H1 (cell line): Measurements from ENCODE around the gene ZIC1. TPM values are rescaled to one million over a fixed set of nuclear protein-coding genes. Genes with fewer than 3 reads are reported as not detected.

Source experiments
- CTCF ChIA-PET: fragments of 300-600 bp; sonication (Branson Sonifier 250); formaldehyde crosslinking; loops from one replicate; lab custom pipeline; 2021; ENCODE audit not compliant: partially characterized antibody; lab: Charles Lee
- POLR2A ChIA-PET: fragments of 300-600 bp; sonication (Branson Sonifier 250); formaldehyde crosslinking; loops from one replicate; lab custom pipeline; 2021; ENCODE audit warnings: inconsistent platforms; ENCODE audit not compliant: partially characterized antibody; lab: Charles Lee
- DNase-seq, 2 experiments: peaks; one replicate each; pipeline versions ENCODE4 v3.0.0 to v3.0.0-alpha.2; 2010 to 2022; ENCODE audit warnings: low spot score in 2 of 2, low read depth in 1 of 2, mixed read lengths in 1 of 2
- FAIRE-seq: peaks from 2 replicates; lab custom pipeline; 2011; peaks lifted over from hg19 to GRCh38; lab: Jason Lieb, UNC
- H2AFZ ChIP-seq: 2 replicates; pipeline ENCODE4 v1.8.1; 2012; ENCODE audit warnings: low read length, inconsistent platforms
- H2AK5ac ChIP-seq: 2 replicates; pipeline ENCODE4 v1.6.1; 2013; ENCODE audit warnings: low read depth, low read length
- H2BK120ac ChIP-seq: replicated peaks from 2 replicates; pipeline ENCODE3; 2013; ENCODE audit warnings: low read depth, low read length, inconsistent platforms
- H2BK12ac ChIP-seq: 2 replicates; pipeline ENCODE4 v1.6.1; 2013; ENCODE audit warnings: low read depth, low read length
- H2BK15ac ChIP-seq: 2 replicates; pipeline ENCODE4 v1.6.1; 2013; ENCODE audit warnings: low read length
- H2BK20ac ChIP-seq: 2 replicates; pipeline ENCODE4 v1.6.1; 2013; ENCODE audit warnings: low read length
- H2BK5ac ChIP-seq: 2 replicates; pipeline ENCODE4 v1.6.1; 2013; ENCODE audit warnings: low read depth, low read length
- H3K14ac ChIP-seq: 2 replicates; pipeline ENCODE4 v1.6.1; 2013; ENCODE audit warnings: inconsistent platforms; ENCODE audit not compliant: insufficient read length
- H3K18ac ChIP-seq: 2 replicates; pipeline ENCODE4 v1.6.1; 2013; ENCODE audit warnings: low read length; ENCODE audit errors: extremely low read depth
- H3K23ac ChIP-seq: 2 replicates; pipeline ENCODE4 v1.6.1; 2013; ENCODE audit warnings: inconsistent platforms; ENCODE audit not compliant: insufficient read length
- H3K23me2 ChIP-seq: 2 replicates; pipeline ENCODE4 v1.6.1; 2013; ENCODE audit warnings: low read depth, low read length
- H3K27ac ChIP-seq: 2 replicates; pipeline ENCODE4 v1.6.1; 2011; ENCODE audit warnings: low read depth, low read length, inconsistent platforms
- H3K27me3 ChIP-seq, 4 experiments: replicated peaks in 1 of 4; 1 replicate in 1 of 4; 2 replicates in 3 of 4; pipeline versions ENCODE4 v1.6.1 to v1.8.1; 2011 to 2013; ENCODE audit warnings: low read length in 3 of 4, mild to moderate bottlenecking in 3 of 4, inconsistent platforms in 2 of 4, mixed read lengths in 2 of 4, moderate library complexity in 1 of 4; ENCODE audit not compliant: control insufficient read depth in 3 of 4, insufficient read depth in 3 of 4; ENCODE audit errors: extremely low read depth in 1 of 4
- H3K36me3 ChIP-seq, 4 experiments: 2 replicates each; pipeline versions ENCODE4 v1.6.1 to v1.8.1; 2011 to 2013; ENCODE audit warnings: mild to moderate bottlenecking in 4 of 4, low read length in 3 of 4, moderate library complexity in 2 of 4, control low read depth in 1 of 4, inconsistent platforms in 1 of 4; ENCODE audit not compliant: insufficient read depth in 4 of 4, control insufficient read depth in 2 of 4
- H3K4ac ChIP-seq: replicated peaks from 2 replicates; pipeline ENCODE3; 2013; ENCODE audit warnings: low read length, low read depth, mixed read lengths, inconsistent platforms; ENCODE audit not compliant: insufficient read length
- H3K4me1 ChIP-seq, 4 experiments: replicated peaks in 1 of 4; 1 replicate in 1 of 4; 2 replicates in 3 of 4; pipeline versions ENCODE4 v1.6.1 to v1.8.1; 2011 to 2013; ENCODE audit warnings: low read length in 3 of 4, inconsistent platforms in 2 of 4, mixed read lengths in 1 of 4; ENCODE audit not compliant: insufficient read depth in 4 of 4, control insufficient read depth in 3 of 4
- H3K4me2 ChIP-seq, 2 experiments: 2 replicates each; pipeline versions ENCODE4 v1.6.1 to v1.8.1; 2011 to 2013; ENCODE audit warnings: low read depth in 2 of 2, low read length in 2 of 2, control low read depth in 1 of 2, inconsistent platforms in 1 of 2, mild to moderate bottlenecking in 1 of 2; ENCODE audit not compliant: insufficient read depth in 1 of 2
- H3K4me3 ChIP-seq, 4 experiments: fragments of 200-600, 300-600 bp in 1 of 4; sonication (generic), shearing (Covaris generic), sonication (Bioruptor Twin) in 1 of 4; 2 replicates each; pipeline versions ENCODE4 v1.5.1 to v1.8.1; 2011 to 2016; ENCODE audit warnings: low read length in 4 of 4, low read depth in 3 of 4, control low read depth in 2 of 4, inconsistent platforms in 2 of 4, mild to moderate bottlenecking in 2 of 4, mixed read lengths in 1 of 4, moderate library complexity in 1 of 4; ENCODE audit not compliant: insufficient read depth in 2 of 4; ENCODE audit errors: extremely low read depth in 1 of 4
- H3K56ac ChIP-seq: replicated peaks from 2 replicates; pipeline ENCODE3; 2013; ENCODE audit warnings: low read depth, mild to moderate bottlenecking, mixed read lengths, low read length, inconsistent platforms; ENCODE audit not compliant: insufficient read length
- H3K79me1 ChIP-seq: 2 replicates; pipeline ENCODE4 v1.6.1; 2013; ENCODE audit warnings: low read depth, low read length, control low read depth
- H3K79me2 ChIP-seq, 2 experiments: 2 replicates each; pipeline versions ENCODE4 v1.6.1 to v1.8.1; 2012 to 2013; ENCODE audit warnings: low read length in 2 of 2, mild to moderate bottlenecking in 2 of 2, inconsistent platforms in 1 of 2; ENCODE audit not compliant: insufficient read depth in 2 of 2, control insufficient read depth in 1 of 2
- H3K9ac ChIP-seq, 4 experiments: replicated peaks in 1 of 4; 1 replicate in 1 of 4; 2 replicates in 3 of 4; pipeline versions ENCODE4 v1.6.1 to v1.8.1; 2011 to 2013; ENCODE audit warnings: low read depth in 3 of 4, low read length in 3 of 4, control low read depth in 2 of 4, mild to moderate bottlenecking in 2 of 4, moderate library complexity in 2 of 4, inconsistent platforms in 1 of 4; ENCODE audit errors: extremely low read depth in 1 of 4
- H3K9me3 ChIP-seq, 2 experiments: 2 replicates each; pipeline versions ENCODE4 v1.6.1 to v1.8.1; 2012 to 2013; ENCODE audit warnings: mild to moderate bottlenecking in 2 of 2, moderate library complexity in 2 of 2, control low read depth in 1 of 2, inconsistent platforms in 1 of 2, low read depth in 1 of 2, low read length in 1 of 2, mixed read lengths in 1 of 2; ENCODE audit not compliant: insufficient read depth in 2 of 2
- H4K20me1 ChIP-seq, 2 experiments: replicated peaks in 1 of 2; 2 replicates each; pipeline versions ENCODE3 to v1.8.1; 2011 to 2013; ENCODE audit warnings: inconsistent platforms in 2 of 2, low read length in 2 of 2, mild to moderate bottlenecking in 1 of 2; ENCODE audit not compliant: insufficient read depth in 2 of 2, control insufficient read depth in 1 of 2
- H4K5ac ChIP-seq: 2 replicates; pipeline ENCODE4 v1.6.1; 2013; ENCODE audit warnings: low read length, low read depth, mixed read lengths, inconsistent platforms; ENCODE audit not compliant: insufficient read length
- H4K8ac ChIP-seq: 2 replicates; pipeline ENCODE4 v1.8.0; 2013; ENCODE audit warnings: mild to moderate bottlenecking, moderate library complexity, low read length, inconsistent platforms; ENCODE audit not compliant: insufficient read depth; ENCODE audit errors: extremely low read depth
- H4K91ac ChIP-seq: replicated peaks from 2 replicates; pipeline ENCODE3; 2013; ENCODE audit warnings: low read length, mixed read lengths, inconsistent platforms; ENCODE audit not compliant: insufficient read length
- CHD2 ChIP-seq: IDR thresholded peaks from 2 replicates; pipeline ENCODE4 v1.6.1; 2012; ENCODE audit warnings: low read length, improper control_type of control experiment
- CREB1 ChIP-seq: IDR thresholded peaks from 2 replicates; pipeline ENCODE4 v1.6.1; 2012; ENCODE audit warnings: inconsistent platforms
- EP300 ChIP-seq, 2 experiments: IDR thresholded peaks; 1 replicate in 1 of 2; 2 replicates in 1 of 2; pipeline ENCODE4 v1.6.1; 2011 to 2012; ENCODE audit warnings: low read depth in 2 of 2, low read length in 2 of 2, mild to moderate bottlenecking in 2 of 2, borderline replicate concordance in 1 of 2, inconsistent platforms in 1 of 2, moderate library complexity in 1 of 2
- EZH2 ChIP-seq: fragments of 200-600 bp; sonication (generic); IDR thresholded peaks from 2 replicates; pipeline ENCODE4 v1.7.1; 2012; ENCODE audit warnings: low read depth, mild to moderate bottlenecking, moderate library complexity, low read length, inconsistent platforms; ENCODE audit not compliant: severe bottlenecking
- GABPA ChIP-seq: IDR thresholded peaks from 2 replicates; pipeline ENCODE4 v1.6.1; 2011; ENCODE audit warnings: mild to moderate bottlenecking, low read length, moderate library complexity, borderline replicate concordance; ENCODE audit not compliant: insufficient read depth
- HDAC6 ChIP-seq: IDR thresholded peaks from one replicate; pipeline ENCODE4 v1.7.1; 2012; ENCODE audit warnings: low read depth, mild to moderate bottlenecking, inconsistent platforms, low read length, moderate library complexity
- SIN3A ChIP-seq, 2 experiments: IDR thresholded peaks in 1 of 2; conservative IDR thresholded peaks in 1 of 2; 2 replicates each; pipeline ENCODE4 v1.6.1; 2011 to 2012; ENCODE audit warnings: low read length in 2 of 2, improper control_type of control experiment in 1 of 2, low read depth in 1 of 2, mild to moderate bottlenecking in 1 of 2
- SIX5 ChIP-seq: IDR thresholded peaks from 2 replicates; pipeline ENCODE4 v1.6.1; 2011; ENCODE audit warnings: mild to moderate bottlenecking, low read depth, low read length
- YY1 ChIP-seq: IDR thresholded peaks from 2 replicates; pipeline ENCODE4 v1.6.1; 2011; ENCODE audit warnings: low read depth, mild to moderate bottlenecking, low read length
- WGBS, 2 experiments: shearing (Covaris generic) in 1 of 2; methylation state at CpG; one replicate each; pipeline versions ENCODE4 v1.1.6 to v1.1.7; 2013 to 2015; ENCODE audit warnings: low lambda C conversion rate in 2 of 2, mixed read lengths in 2 of 2, inconsistent platforms in 1 of 2, low coverage in 1 of 2, missing lambda C conversion rate in 1 of 2; ENCODE audit not compliant: insufficient replicate concordance in 2 of 2, insufficient coverage in 1 of 2, insufficient read length in 1 of 2; ENCODE audit errors: extremely low coverage in 1 of 2, missing lambda C conversion rate in 1 of 2; 5-methylcytosine and 5-hydroxymethylcytosine counted together
- polyA plus RNA-seq, 7 experiments: library from polyadenylated mRNA; depleted of rRNA in 3 of 7; stranded (reverse) in 5 of 7; unstranded in 2 of 7; fragments of >200 nt in 5 of 7; fragments of 200-250 nt in 2 of 7; gene quantifications; 1 replicate in 5 of 7; 2 replicates in 1 of 7; 4 replicates in 1 of 7; pipeline versions ENCODE4 v1.2.1 to v1.2.3, GENCODE V29; 2011 to 2013; ENCODE audit warnings: missing spikeins in 2 of 7, mixed read lengths in 2 of 7
- total RNA-seq: library from RNA; stranded (reverse); fragmentation: NEBNext Ultra II Directional; extraction: Animal tissue kit (Norgen Biotek cat#: 25700); gene quantifications from 2 replicates; pipeline ENCODE4 v1.2.1, GENCODE V29; 2021

The ZIC1 gene
- total and polyA plus RNA-seq, 2 of the 8 experiments (the other 6 are each of a cell fraction or from before 2014, with no cell fraction given), result 0.80 to 2.2 TPM

GRCh38 chr3:147360646-147361453 is 48.3 kb upstream of the ZIC1 start:
- TF ChIP-seq SIX5 (no peak), CHD2 (no peak), HDAC6 (no peak), SIN3A (conservative IDR thresholded peaks at IDR 0.05 in 1 of 2, IDR thresholded peaks at IDR 0.05 in 1 of 2; ENCODE audit: low read depth in 1 of 2, low read length in 2 of 2) (0 out of 4 replicates have a peak, but pooled peaks of 1 of the 2 experiments have one; percentile 52), CREB1 (no peak), YY1 (no peak), EZH2 (peak; percentile 31), GABPA (no peak), EP300 (IDR thresholded peaks at IDR 0.05; ENCODE audit: borderline replicate concordance in 1 of 2, low read depth in 2 of 2, low read length in 2 of 2) (no peak)
- no peak overlapping the region for H3K14ac ChIP-seq
- H3K23ac ChIP-seq, result no peak overlapping the region
- 14% methylated on average over 17 of the region's 21 CpGs; no CpG with 5 or more reads in 1 of the 2 experiments for WGBS, 2 experiments
- no peak overlapping the region for H4K5ac ChIP-seq
- no peak overlapping the region for H2BK120ac ChIP-seq
- H2AK5ac ChIP-seq, result no peak overlapping the region
- peak in 1 of 2 experiments; percentile 58 for DNase-seq
- no peak overlapping the region for H3K4ac ChIP-seq
- POLR2A ChIA-PET, result interaction anchor here (1.0 to 1.4 kb wide), 2 partner anchors 9 to 32 kb away, joined by 3 to 5 read pairs; no protein-coding TSS in a partner anchor
- peaks cover 0 to 2% (median 0%) of the 10 kb centered on the region in 4 experiments; a peak in 1 of 8 replicates for H3K36me3 ChIP-seq
- no peak overlapping the region for H4K91ac ChIP-seq
- peaks cover 12 to 33% (median 17%) of the 10 kb centered on the region in 4 experiments for H3K4me1 ChIP-seq
- no peak overlapping the region for H2BK12ac ChIP-seq
- no peak overlapping the region for H3K18ac ChIP-seq
- H3K4me2 ChIP-seq, result peak overlapping the region; percentile 51 to 57
- no peak overlapping the region for H3K27ac ChIP-seq
- no peak overlapping the region for H3K9ac ChIP-seq
- H4K20me1 ChIP-seq, result peaks cover 2 to 4% of the 10 kb centered on the region in 2 experiments
- no peak overlapping the region for H2AFZ ChIP-seq
- no peaks in the 10 kb centered on the region for H3K79me1 ChIP-seq
- H3K9me3 ChIP-seq, result no peaks in the 10 kb centered on the region
- no peak overlapping the region for H2BK15ac ChIP-seq
- H4K8ac ChIP-seq, result no peak overlapping the region
- peaks cover 53 to 82% (median 79%) of the 10 kb centered on the region in 4 experiments for H3K27me3 ChIP-seq
- H3K23me2 ChIP-seq, result peaks cover 3% of the 10 kb centered on the region; the same call in 1 of the 2 replicates
- H3K4me3 ChIP-seq, result peak overlapping the region in 1 of 4 experiments; percentile 48; a peak in 4 of 8 replicates
- CTCF ChIA-PET, result interaction anchor here (0.6 to 10.6 kb wide), 36 partner anchors 7 to 892 kb away, joined by 3 to 162 read pairs (median 4); no protein-coding TSS in a partner anchor
- H3K56ac ChIP-seq, result no peak overlapping the region
- no peak overlapping the region for H2BK20ac ChIP-seq
- no peak overlapping the region for H2BK5ac ChIP-seq
- FAIRE-seq, result no peak
- H3K79me2 ChIP-seq, result no peaks in the 10 kb centered on the region
